Measurements from ENCODE around the gene DCBLD2.

DCBLD2 gene

DNA sequence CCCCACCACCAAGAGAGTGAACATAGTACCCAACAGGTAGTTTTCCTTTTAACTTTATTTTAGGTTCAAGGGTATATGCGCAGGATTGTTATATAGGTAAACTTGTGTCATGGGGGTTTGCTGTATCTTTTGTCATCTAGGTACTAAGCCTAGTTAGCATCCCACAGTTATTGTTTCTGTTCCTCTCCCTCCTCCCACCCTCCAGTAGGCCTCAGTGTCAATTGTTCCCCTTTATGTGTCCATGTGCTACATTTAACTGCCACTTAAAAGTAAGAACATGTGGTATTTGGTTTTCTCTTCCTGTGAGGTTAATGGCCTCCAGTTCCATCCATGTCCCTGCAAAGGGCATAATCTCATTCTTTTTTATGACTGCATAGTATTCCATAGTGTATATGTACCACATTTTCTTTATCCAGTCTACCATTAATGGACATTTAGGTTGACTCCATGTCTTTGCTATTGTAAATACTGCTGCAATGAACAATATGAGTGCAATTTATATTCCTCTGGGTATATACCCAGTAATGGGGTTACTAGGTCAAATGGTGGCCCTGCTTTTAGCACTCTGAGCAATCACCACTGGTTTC is 72.2 kb downstream of the DCBLD2 start:
- DNase-seq (ENCODE audit: low read depth) = no peak

GRCh38 chr3:98827221-98827920 is 74.1 kb downstream of the DCBLD2 start:
- DNase-seq (ENCODE audit: low read depth) = no peak

DNA sequence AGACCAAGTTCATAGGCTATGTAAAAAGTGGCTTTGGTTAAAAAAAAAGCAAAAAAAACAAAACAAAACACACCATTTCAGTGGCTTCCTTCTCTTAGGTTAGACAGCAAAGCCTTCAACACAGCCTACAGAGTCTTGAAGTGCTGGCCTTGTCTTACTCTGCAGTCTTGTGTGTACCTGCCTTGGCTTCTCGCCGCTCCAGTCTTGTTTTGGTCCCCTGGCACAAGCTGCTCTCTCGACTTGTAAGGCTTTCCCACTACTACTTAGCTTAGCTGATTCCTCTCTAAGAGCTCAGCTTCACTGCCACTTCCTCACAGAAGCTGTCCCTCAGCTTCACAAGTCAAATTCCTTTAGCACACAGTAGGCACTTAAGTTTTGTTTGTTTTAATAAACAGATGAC is 75.4 kb downstream of the DCBLD2 start:
- DNase-seq (ENCODE audit: low read depth) = no peak

- no peak for DNase-seq (ENCODE audit: low read depth)
These were observed 77.2 kb downstream of the DCBLD2 start for GRCh38 chr3:98824256-98824655.

GRCh38 chr3:98823791-98824190 is 77.7 kb downstream of the DCBLD2 start:
- DNase-seq (ENCODE audit: low read depth) = no peak

GRCh38 chr3:98821063-98821462 is 80.4 kb downstream of the DCBLD2 start:
- DNase-seq (ENCODE audit: low read depth) = no peak

- DNase-seq (ENCODE audit: low read depth) = no peak
These were observed 83.9 kb downstream of the DCBLD2 start for GRCh38 chr3:98817547-98818041.

DNA sequence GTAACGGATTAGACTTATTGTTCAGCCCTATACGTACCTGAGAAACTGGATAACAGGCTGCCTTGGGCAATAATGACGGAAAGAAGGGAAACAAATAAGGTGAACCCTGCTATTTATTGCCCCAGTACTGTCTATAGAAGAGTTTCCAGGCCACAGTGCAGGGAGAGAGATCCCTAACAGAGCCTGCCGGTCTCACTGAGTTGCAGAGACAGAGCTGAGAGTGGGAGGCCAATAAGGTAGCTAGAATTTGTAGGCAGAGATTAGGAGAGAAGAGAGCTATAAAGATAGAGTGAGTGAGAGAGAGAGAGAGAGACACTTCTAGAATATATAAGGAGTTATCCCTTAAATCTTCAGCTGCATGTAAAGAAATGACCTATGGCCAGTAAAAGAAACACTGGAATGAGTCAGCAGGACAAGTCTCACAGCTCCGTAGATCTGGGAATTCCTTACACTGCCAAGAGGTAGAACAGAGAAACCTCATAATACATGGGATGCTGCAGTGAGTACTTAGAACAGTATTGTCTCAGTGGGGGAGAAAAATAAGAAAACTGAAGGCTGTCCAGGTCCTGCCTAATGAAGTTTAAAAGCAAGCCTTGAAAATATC is 86.6 kb downstream of the DCBLD2 start:
- no peak for DNase-seq (ENCODE audit: low read depth)

GRCh38 chr3:98812851-98813374 is 88.6 kb downstream of the DCBLD2 start:
- DNase-seq (ENCODE audit: low read depth) = no peak

- no peak for DNase-seq (ENCODE audit: low read depth)
These were observed 90.4 kb downstream of the DCBLD2 start for GRCh38 chr3:98811048-98811447.

GRCh38 chr3:98809557-98809956 is 91.9 kb downstream of the DCBLD2 start:
- DNase-seq (ENCODE audit: low read depth) = no peak

DNA sequence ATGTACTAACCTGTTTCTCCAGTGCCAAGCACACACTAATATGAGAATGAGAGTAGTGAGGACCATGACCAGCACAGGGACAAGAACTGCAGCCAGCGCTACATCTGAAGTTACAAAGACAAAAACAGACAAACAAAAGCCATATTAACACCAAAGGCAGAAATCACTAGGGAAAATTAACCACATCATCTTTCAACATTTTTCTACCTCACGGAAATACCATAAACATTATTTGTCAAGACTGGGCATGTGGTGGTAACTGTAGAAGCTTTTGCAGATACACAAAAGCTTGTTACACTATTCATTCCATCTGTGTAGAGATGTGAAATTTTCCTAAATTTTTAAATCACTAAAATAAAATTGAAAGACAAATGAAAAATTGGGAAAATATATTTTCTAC is 93.4 kb downstream of the DCBLD2 start:
- DNase-seq (ENCODE audit: low read depth) = no peak

DNA sequence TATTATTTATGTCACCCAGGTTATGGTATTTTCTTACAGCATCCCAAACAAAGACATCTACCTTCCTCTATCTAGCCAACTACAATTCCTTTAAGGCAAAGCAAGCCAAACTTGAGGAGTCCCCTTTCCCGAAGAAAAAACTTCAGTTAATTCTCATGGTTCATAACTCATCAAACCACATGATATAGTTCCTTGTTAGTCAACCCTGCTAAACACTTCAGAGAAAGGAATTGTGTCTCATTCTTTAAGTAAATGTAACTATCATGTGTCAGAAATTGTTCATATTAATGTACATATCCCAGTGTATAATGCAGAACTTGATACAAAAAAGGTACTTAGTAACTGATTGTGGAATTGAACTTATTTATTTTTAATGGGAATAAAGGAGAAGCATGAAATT is 93.9 kb downstream of the DCBLD2 start:
- DNase-seq (ENCODE audit: low read depth) = no peak

DNA sequence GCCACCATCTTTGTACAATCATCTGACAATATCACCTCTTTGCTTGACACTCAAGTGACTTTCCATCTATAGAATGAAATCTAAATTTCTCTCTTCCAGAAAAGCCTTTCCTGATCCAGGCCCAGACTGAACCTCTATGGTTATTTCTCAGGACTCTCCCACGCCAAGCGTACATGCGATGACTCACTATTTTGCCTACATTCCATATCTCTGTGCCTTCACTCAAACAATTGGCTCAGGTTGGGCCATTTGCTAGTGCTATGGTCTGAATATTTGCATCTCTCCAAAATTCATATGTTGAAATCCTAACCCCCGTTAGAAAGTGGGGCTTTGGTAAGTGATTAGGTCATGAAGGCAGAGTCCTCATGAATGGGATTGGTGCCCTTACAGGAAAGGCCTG is 94.5 kb downstream of the DCBLD2 start:
- DNase-seq (ENCODE audit: low read depth) = no peak

DNA sequence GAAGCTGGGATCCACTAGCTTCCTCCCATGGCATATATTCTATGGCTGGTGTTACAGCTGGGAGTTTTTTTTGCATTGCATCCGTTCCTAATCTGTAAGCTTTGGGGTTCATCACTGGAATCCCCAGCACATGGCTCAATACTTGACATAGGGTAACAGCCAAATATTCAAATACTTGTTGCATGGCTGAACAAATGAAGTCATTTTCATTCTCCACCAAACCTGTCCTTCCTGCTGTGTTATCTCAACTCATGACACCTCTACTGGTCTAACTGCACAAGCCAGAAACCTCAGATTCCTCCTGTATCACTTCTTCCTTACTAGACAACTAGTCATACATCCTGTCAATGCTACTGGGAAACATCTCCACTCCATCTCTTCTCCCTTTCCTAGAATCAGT is 95.0 kb downstream of the DCBLD2 start:
- no peak for DNase-seq (ENCODE audit: low read depth)

GRCh38 chr3:98805571-98805970 is 95.9 kb downstream of the DCBLD2 start:
- no peak for DNase-seq (ENCODE audit: low read depth)

DNA sequence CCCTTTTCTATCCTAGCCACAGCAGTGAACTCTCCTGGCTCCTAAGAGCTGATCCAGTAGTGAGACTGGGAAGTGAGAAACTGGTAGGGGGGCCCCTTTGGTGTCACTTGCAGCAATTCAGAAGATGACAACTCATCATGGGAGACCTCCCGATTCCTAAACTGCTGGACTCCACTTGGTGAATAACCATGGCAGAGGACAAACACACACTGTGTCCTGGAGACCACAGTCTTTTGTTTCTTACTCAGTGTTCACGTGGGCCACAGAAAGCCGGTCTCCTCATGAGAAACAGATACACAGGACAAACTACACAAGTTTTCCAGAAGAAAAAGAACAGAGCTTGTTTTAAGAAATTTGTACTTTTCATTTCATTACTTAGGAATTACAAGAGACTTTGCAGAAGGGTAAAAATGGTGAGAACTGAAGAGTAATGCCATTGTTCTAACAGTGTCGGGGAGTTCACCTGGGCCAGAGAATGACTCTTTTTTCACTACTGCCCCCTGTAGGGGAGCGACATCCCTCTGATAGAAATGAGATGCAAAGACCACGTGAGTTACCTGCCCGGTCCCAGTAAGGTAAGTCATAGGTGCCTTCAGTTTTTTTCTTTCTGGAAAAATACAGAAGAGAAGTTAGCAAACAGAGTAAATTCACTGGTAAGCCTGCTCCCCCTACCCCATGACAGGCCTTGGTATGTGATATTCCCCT is 100.3 kb downstream of the DCBLD2 start:
- DNase-seq (ENCODE audit: low read depth) = no peak

DNA sequence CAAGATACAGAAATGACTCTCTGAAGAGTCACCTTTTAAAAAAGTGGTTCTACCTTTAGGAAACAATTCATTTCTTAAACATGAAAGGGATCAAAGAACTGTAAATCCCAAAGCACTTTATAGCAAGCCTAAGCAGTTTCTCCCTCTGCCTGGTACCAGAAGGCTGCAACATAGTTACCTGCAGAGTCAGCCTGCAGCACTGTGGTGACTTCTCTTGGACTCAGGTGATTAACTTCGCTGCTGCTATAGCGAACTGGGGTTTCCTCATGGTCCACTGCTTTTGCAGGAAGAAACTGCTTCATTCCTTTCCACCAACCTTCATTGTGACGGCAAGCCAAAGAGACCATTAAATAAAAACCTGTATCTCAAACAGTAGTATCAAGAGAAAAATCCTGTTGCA is 101.1 kb downstream of the DCBLD2 start:
- no peak for DNase-seq (ENCODE audit: low read depth)

DNA sequence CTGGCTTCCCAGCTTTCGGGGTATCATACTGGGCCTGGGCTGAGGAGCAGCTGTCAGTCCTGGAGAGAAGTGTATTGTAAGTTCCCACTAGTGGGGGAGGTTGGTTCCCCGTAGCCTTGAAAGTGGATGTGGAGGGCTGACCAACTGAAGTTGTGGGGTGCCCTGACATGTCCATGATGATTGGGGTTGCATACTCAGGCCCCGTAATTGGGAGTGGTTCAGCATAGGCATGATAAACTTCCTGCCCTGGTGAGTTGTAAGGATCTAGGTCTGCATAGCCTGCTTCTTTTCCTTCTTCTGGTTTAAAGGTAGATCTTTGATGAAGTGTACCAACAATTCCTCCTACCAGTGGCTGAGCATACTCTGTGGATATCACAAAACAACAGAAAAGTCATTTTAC is 102.0 kb downstream of the DCBLD2 start:
- DNase-seq (ENCODE audit: low read depth) = no peak

DNA sequence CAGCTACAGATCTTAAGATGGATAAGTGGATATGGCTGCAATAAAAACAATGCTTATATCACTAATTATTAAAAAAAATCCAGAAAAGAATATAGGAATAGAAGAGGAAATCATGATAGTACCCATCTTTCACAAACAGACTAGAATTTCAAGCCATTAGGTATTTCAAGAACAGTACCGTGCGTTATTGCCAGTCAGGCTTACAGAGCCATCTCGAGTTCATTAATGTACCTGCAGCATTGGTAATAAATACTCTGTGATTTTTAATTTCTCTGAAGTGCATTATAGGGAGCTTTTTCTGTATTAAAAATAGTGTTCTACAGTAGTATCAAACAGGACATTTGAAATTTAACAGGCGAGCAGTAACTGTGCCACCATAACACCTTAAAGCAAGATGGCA is 102.7 kb downstream of the DCBLD2 start:
- no peak for DNase-seq (ENCODE audit: low read depth)

DNA sequence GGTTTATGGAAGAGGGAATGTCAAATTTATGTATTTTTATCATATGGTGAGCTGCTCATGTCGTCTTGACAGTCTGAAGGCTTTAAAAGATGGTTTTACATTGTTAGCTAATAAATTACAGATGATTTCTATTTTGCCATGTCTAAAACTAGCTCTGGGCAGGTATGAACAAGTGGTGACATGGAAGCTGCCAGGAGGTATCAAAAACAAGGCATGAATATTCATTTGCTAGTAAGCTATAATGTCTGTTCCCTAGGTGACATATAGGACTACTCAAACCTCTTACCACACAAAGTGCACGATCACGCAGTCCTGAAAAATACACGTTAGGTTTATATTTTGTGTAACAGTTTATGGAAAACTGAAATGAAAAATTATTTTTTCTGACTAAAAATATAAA is 103.6 kb downstream of the DCBLD2 start:
- DNase-seq (ENCODE audit: low read depth) = no peak

- no peak for DNase-seq (ENCODE audit: low read depth)
These were observed 105.2 kb downstream of the DCBLD2 start for GRCh38 chr3:98796334-98796733.

- no peak for DNase-seq (ENCODE audit: low read depth)
These were observed 107.5 kb downstream of the DCBLD2 start for GRCh38 chr3:98793971-98794370.

All from activated T-cell treated with anti-CD3 and anti-CD28 coated beads for 1 hour (primary cell).